OCI-LY3 (cell line): Measurements from ENCODE around the gene CAST.
"Not testable (repeated sequence)": the region's sequence is repeated elsewhere in the genome, so short reads cannot be mapped to it uniquely, and the experiment has no call there.

Experiments used
- H2AFZ ChIP-seq: fragments of 200-600, 300-600 bp; shearing (Covaris generic); 2 replicates; pipeline ENCODE4 v1.6.0; 2014; ENCODE audit warnings: antibody characterized with exemption, low read depth, low read length
- H3K27ac ChIP-seq: fragments of 200-600, 300-600 bp; sonication (generic); 2 replicates; pipeline ENCODE4 v1.5.1; 2014; ENCODE audit warnings: mild to moderate bottlenecking, low read length, moderate library complexity, mixed read lengths
- H3K27me3 ChIP-seq: fragments of 200-600, 300-600 bp; sonication (generic); 2 replicates; pipeline ENCODE4 v1.6.1; 2014; ENCODE audit warnings: low read depth, low read length, mixed read lengths
- H3K36me3 ChIP-seq: fragments of 200-600, 300-600 bp; sonication (generic); replicated peaks from 2 replicates; pipeline ENCODE3; 2014; ENCODE audit warnings: low read depth, low read length, mixed read lengths
- H3K4me1 ChIP-seq: fragments of 300-600, 200-600 bp; sonication (generic); 2 replicates; pipeline ENCODE4 v1.6.1; 2014; ENCODE audit warnings: low read length, mixed read lengths
- H3K4me2 ChIP-seq: fragments of 200-600, 300-600 bp; sonication (generic); 2 replicates; pipeline ENCODE4 v1.6.1; 2014; ENCODE audit warnings: low read length, mixed read lengths
- H3K4me3 ChIP-seq: fragments of 300-600, 200-600 bp; sonication (generic); 2 replicates; pipeline ENCODE4 v1.5.1; 2014; ENCODE audit warnings: antibody characterized with exemption, mild to moderate bottlenecking, low read length, moderate library complexity
- H3K79me2 ChIP-seq: fragments of 300-600, 200-600 bp; shearing (Covaris generic); 2 replicates; pipeline ENCODE4 v1.6.1; 2014; ENCODE audit warnings: mild to moderate bottlenecking, low read length, mixed read lengths
- H3K9ac ChIP-seq: fragments of 300-600, 200-600 bp; shearing (Covaris generic); 2 replicates; pipeline ENCODE4 v1.6.0; 2014; ENCODE audit warnings: mild to moderate bottlenecking, low read length, moderate library complexity
- H3K9me3 ChIP-seq: fragments of 200-600, 300-600 bp; shearing (Covaris generic); 2 replicates; pipeline ENCODE4 v1.6.1; 2014; ENCODE audit warnings: low read length, mixed read lengths; ENCODE audit not compliant: insufficient read depth
- H4K20me1 ChIP-seq: fragments of 200-600, 300-600 bp; sonication (generic); 2 replicates; pipeline ENCODE4 v1.6.1; 2016; ENCODE audit warnings: low read length, mixed read lengths; ENCODE audit not compliant: insufficient read depth
- CTCF ChIP-seq: fragments of 200-600, 300-600 bp; sonication (generic); IDR thresholded peaks from 2 replicates; pipeline ENCODE4 v1.5.1; 2014; ENCODE audit warnings: antibody characterized with exemption, low read length, low read depth
- EZH2phosphoT487 ChIP-seq: fragments of 200-600 bp; shearing (Covaris generic); IDR thresholded peaks from 2 replicates; pipeline ENCODE4 v1.6.1; 2018; ENCODE audit warnings: antibody characterized with exemption, mixed run types, low read depth

Gene CAST

GRCh38 chr5:96790961-96791504, 128.9 kb downstream of the CAST start:
- no peak overlapping the region for H3K27ac ChIP-seq
- H3K36me3 ChIP-seq, result peaks cover 49% of the 10 kb centered on the region
- TF ChIP-seq CTCF, result no peak
- H2AFZ ChIP-seq, result no peak overlapping the region
- H3K9me3 ChIP-seq, result no peaks in the 10 kb centered on the region
- no peaks in the 10 kb centered on the region for H4K20me1 ChIP-seq
- peaks cover 5% of the 10 kb centered on the region; the same call in 1 of the 2 replicates for H3K79me2 ChIP-seq
- H3K4me2 ChIP-seq, result no peak overlapping the region
- no peaks in the 10 kb centered on the region for H3K4me1 ChIP-seq
- no peak overlapping the region for H3K9ac ChIP-seq
- H3K4me3 ChIP-seq, result no peak overlapping the region
- H3K27me3 ChIP-seq, result no peaks in the 10 kb centered on the region

DNA sequence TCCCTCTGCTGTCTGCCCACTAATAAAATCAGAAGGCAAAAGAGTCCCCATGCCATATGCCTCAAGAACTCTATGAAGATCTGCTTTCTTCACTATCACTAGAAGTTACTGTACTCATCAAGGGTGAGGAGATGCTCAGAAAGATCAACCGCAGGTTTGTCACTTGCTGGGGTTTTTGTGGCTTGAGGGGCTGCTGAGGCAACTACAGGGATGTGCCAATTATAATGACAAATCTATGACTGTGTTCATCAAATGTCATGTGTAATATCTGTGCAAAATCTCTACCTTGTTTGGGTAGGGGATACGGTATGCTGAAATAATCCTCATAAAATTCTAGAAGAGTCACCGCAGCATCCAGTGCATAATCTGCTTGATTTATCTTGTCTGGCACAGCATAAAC, 132.6 kb downstream of the CAST start:
- Histone ChIP-seq H3K36me3 (peaks cover 57% of the 10 kb centered on the region), H3K79me2 (peaks cover 12% of the 10 kb centered on the region; the same call in 1 of the 2 replicates)

GRCh38 chr5:96795626-96796025, 133.4 kb downstream of the CAST start:
- no peaks in the 10 kb centered on the region for H3K9me3 ChIP-seq
- H3K4me1 ChIP-seq, result no peaks in the 10 kb centered on the region
- H3K79me2 ChIP-seq, result peaks cover 12% of the 10 kb centered on the region; the same call in 1 of the 2 replicates
- H3K4me2 ChIP-seq, result no peak overlapping the region
- no peak overlapping the region for H2AFZ ChIP-seq
- no peak for TF ChIP-seq CTCF
- TF ChIP-seq EZH2phosphoT487, result no peak
- H3K4me3 ChIP-seq, result no peak overlapping the region
- H3K36me3 ChIP-seq, result peaks cover 56% of the 10 kb centered on the region
- H3K27ac ChIP-seq, result no peak overlapping the region
- H3K27me3 ChIP-seq, result no peaks in the 10 kb centered on the region
- no peaks in the 10 kb centered on the region for H4K20me1 ChIP-seq
- no peak overlapping the region for H3K9ac ChIP-seq

More for the DNA sequence above, 132.6 kb downstream of the CAST start:
- Histone ChIP-seq H3K4me3 (no peak overlapping the region), H3K9ac (no peak overlapping the region), H2AFZ (no peak overlapping the region), H3K4me1 (no peaks in the 10 kb centered on the region), H3K27ac (no peak overlapping the region), H3K9me3 (no peaks in the 10 kb centered on the region), H3K4me2 (no peak overlapping the region), H3K27me3 (no peaks in the 10 kb centered on the region), H4K20me1 (no peaks in the 10 kb centered on the region)
- TF ChIP-seq EZH2phosphoT487, result no peak
- no peak for TF ChIP-seq CTCF

- H3K36me3 ChIP-seq, result peaks cover 56% of the 10 kb centered on the region
Observed at GRCh38 chr5:96796434-96796833, 134.3 kb downstream of the CAST start.

GRCh38 chr5:96801718-96802117, 139.5 kb downstream of the CAST start:
- not testable (repeated sequence) for H3K9me3 ChIP-seq, H2AFZ ChIP-seq, H3K27ac ChIP-seq, H3K4me3 ChIP-seq, H3K4me2 ChIP-seq, H4K20me1 ChIP-seq, H3K27me3 ChIP-seq, H3K9ac ChIP-seq, H3K4me1 ChIP-seq
- Histone ChIP-seq H3K36me3 (peaks cover 47% of the 10 kb centered on the region), H3K79me2 (peaks cover 51% of the 10 kb centered on the region)

More at GRCh38 chr5:96796434-96796833, 134.3 kb downstream of the CAST start:
- H4K20me1 ChIP-seq, result no peaks in the 10 kb centered on the region
- no peak overlapping the region for H3K4me2 ChIP-seq
- H3K79me2 ChIP-seq, result peaks cover 15% of the 10 kb centered on the region; the same call in 1 of the 2 replicates
- TF ChIP-seq EZH2phosphoT487 (no peak), CTCF (no peak)
- no peaks in the 10 kb centered on the region for H3K27me3 ChIP-seq
- no peak overlapping the region for H2AFZ ChIP-seq
- no peaks in the 10 kb centered on the region for H3K4me1 ChIP-seq
- no peaks in the 10 kb centered on the region for H3K9me3 ChIP-seq
- H3K9ac ChIP-seq, result no peak overlapping the region
- no peak overlapping the region for H3K4me3 ChIP-seq
- H3K27ac ChIP-seq, result no peak overlapping the region
